CD4-positive, CD25-positive, alpha-beta regulatory T cell (primary cell): ENCODE data around the gene PRTG. TPM values are rescaled to one million over a fixed set of nuclear protein-coding genes. Genes with fewer than 3 reads are reported as not detected.

Experiments used
- ATAC-seq, 2 donors: fragments of 150-1000 bp; cut with Tn5 transposase; one replicate each; pipeline ENCODE4 v1.10.0; 2021; ENCODE audit warnings: low read depth in 2 of 2, moderate number of reproducible peaks in 2 of 2, moderate library complexity in 1 of 2
- DNase-seq, 3 donors: peaks; one replicate each; pipeline versions ENCODE4 v3.0.0 to v3.0.0-alpha.2; 2012 to 2022; ENCODE audit warnings: mixed read lengths in 1 of 3
- H3K27ac ChIP-seq: one replicate; pipeline ENCODE4 v1.7.0; 2013; ENCODE audit warnings: mild to moderate bottlenecking, low read length; ENCODE audit not compliant: insufficient read depth, poor library complexity, severe bottlenecking
- H3K27me3 ChIP-seq: one replicate; pipeline ENCODE4 v1.7.0; 2013; ENCODE audit warnings: low read length; ENCODE audit not compliant: control insufficient read depth, insufficient read depth
- H3K36me3 ChIP-seq: one replicate; pipeline ENCODE4 v1.7.0; 2013; ENCODE audit warnings: mild to moderate bottlenecking, low read length, moderate library complexity; ENCODE audit not compliant: control insufficient read depth, insufficient read depth
- H3K4me1 ChIP-seq: 2 replicates; pipeline ENCODE4 v1.7.0; 2013; ENCODE audit warnings: mild to moderate bottlenecking, low read length; ENCODE audit not compliant: insufficient read depth, control insufficient read depth, poor library complexity, severe bottlenecking
- H3K4me3 ChIP-seq: one replicate; pipeline ENCODE4 v1.7.0; 2013; ENCODE audit warnings: low read depth, mild to moderate bottlenecking, low read length, moderate library complexity
- H3K9me3 ChIP-seq, 2 experiments: 1 replicate in 1 of 2; 2 replicates in 1 of 2; pipeline ENCODE4 v1.7.0; 2013; ENCODE audit warnings: low read length in 2 of 2, mild to moderate bottlenecking in 1 of 2, moderate library complexity in 1 of 2; ENCODE audit not compliant: control insufficient read depth in 2 of 2
- H3K27ac Mint-ChIP-seq, 3 donors: one replicate each; pipeline ENCODE4 v1.8.0; 2020 to 2022; ENCODE audit warnings: mild to moderate bottlenecking in 3 of 3, mixed read lengths in 3 of 3, moderate library complexity in 2 of 3
- H3K27me3 Mint-ChIP-seq: one replicate; pipeline ENCODE4 v1.8.0; 2022; ENCODE audit warnings: mild to moderate bottlenecking, mixed read lengths
- H3K36me3 Mint-ChIP-seq: one replicate; pipeline ENCODE4 v1.8.0; 2020; ENCODE audit warnings: mixed read lengths
- H3K4me1 Mint-ChIP-seq, 4 donors: one replicate each; pipeline ENCODE4 v1.8.0; 2020 to 2022; ENCODE audit warnings: mixed read lengths in 4 of 4, mild to moderate bottlenecking in 1 of 4
- H3K4me3 Mint-ChIP-seq, 4 donors: one replicate each; pipeline ENCODE4 v1.8.0; 2020 to 2022; ENCODE audit warnings: mild to moderate bottlenecking in 4 of 4, mixed read lengths in 4 of 4, moderate library complexity in 3 of 4
- H3K9me3 Mint-ChIP-seq, 7 donors: one replicate each; pipeline ENCODE4 v1.8.0; 2020 to 2022; ENCODE audit warnings: mixed read lengths in 7 of 7, mild to moderate bottlenecking in 3 of 7, moderate library complexity in 2 of 7
- polyA plus RNA-seq, 4 donors: library from polyadenylated mRNA; unstranded; fragments of 300-500 nt; fragmentation: Illumina TruSeq; gene quantifications; one replicate each; pipeline ENCODE4 v1.2.3, GENCODE V29; 2021
- total RNA-seq: library from RNA; stranded (reverse); gene quantifications from one replicate; pipeline ENCODE4 v1.2.3, GENCODE V29; 2022

Gene PRTG
- total and polyA plus RNA-seq, 5 donors from 2014 or later: not detected

- Mint-ChIP-seq H3K36me3 (peaks cover 3% of the 10 kb centered on the region), H3K27me3 (peaks cover 22% of the 10 kb centered on the region), H3K9me3 (peaks cover 0 to 4% (median 1%) of the 10 kb centered on the region in 7 donors), H3K4me1 (no peaks in the 10 kb centered on the region), H3K27ac (no peak overlapping the region), H3K4me3 (no peak overlapping the region)
- no peak overlapping the region for H3K4me3 ChIP-seq
- H3K36me3 ChIP-seq: no peaks in the 10 kb centered on the region
- H3K4me1 ChIP-seq: no peaks in the 10 kb centered on the region
- H3K9me3 ChIP-seq: peaks cover 0 to 2% of the 10 kb centered on the region in 2 experiments
- DNase-seq (no peak), ATAC-seq (no peak)
- H3K27ac ChIP-seq: no peak overlapping the region
- peaks cover 3% of the 10 kb centered on the region for H3K27me3 ChIP-seq
These were observed 168.9 kb downstream of the PRTG start for GRCh38 chr15:55574096-55574495.

GRCh38 chr15:55573224-55573623, 169.7 kb downstream of the PRTG start:
- H3K27me3 ChIP-seq: peaks cover 3% of the 10 kb centered on the region
- ATAC-seq: no peak
- H3K4me1 ChIP-seq: no peaks in the 10 kb centered on the region
- H3K9me3 ChIP-seq: peaks cover 0 to 2% of the 10 kb centered on the region in 2 experiments
- DNase-seq: no peak
- H3K36me3 ChIP-seq: no peaks in the 10 kb centered on the region
- no peak overlapping the region for H3K4me3 ChIP-seq
- no peak overlapping the region for H3K27ac Mint-ChIP-seq
- H3K9me3 Mint-ChIP-seq: peaks cover 0 to 4% (median 1%) of the 10 kb centered on the region in 7 donors
- no peak overlapping the region for H3K27ac ChIP-seq
- peaks cover 22% of the 10 kb centered on the region for H3K27me3 Mint-ChIP-seq
- peaks cover 3% of the 10 kb centered on the region for H3K36me3 Mint-ChIP-seq
- H3K4me3 Mint-ChIP-seq: no peak overlapping the region
- H3K4me1 Mint-ChIP-seq: no peaks in the 10 kb centered on the region

GRCh38 chr15:55564347-55565145, 178.4 kb downstream of the PRTG start:
- no peaks in the 10 kb centered on the region for H3K36me3 ChIP-seq
- no peaks in the 10 kb centered on the region for H3K27me3 Mint-ChIP-seq
- no peak overlapping the region for H3K27ac ChIP-seq
- peaks cover 0 to 4% (median 0%) of the 10 kb centered on the region in 4 donors for H3K4me1 Mint-ChIP-seq
- ATAC-seq (no peak), DNase-seq (no peak)
- no peaks in the 10 kb centered on the region for H3K4me1 ChIP-seq
- H3K27ac Mint-ChIP-seq: peak overlapping the region in 1 of 3 donors; percentile 6
- no peak overlapping the region for H3K4me3 ChIP-seq
- no peaks in the 10 kb centered on the region for H3K36me3 Mint-ChIP-seq
- H3K9me3 ChIP-seq: no peaks in the 10 kb centered on the region
- H3K9me3 Mint-ChIP-seq: peaks cover 0 to 8% (median 2%) of the 10 kb centered on the region in 7 donors
- H3K27me3 ChIP-seq: no peaks in the 10 kb centered on the region
- H3K4me3 Mint-ChIP-seq: no peak overlapping the region

- Mint-ChIP-seq H3K27me3 (no peaks in the 10 kb centered on the region), H3K36me3 (no peaks in the 10 kb centered on the region), H3K9me3 (peaks cover 0 to 8% (median 1%) of the 10 kb centered on the region in 7 donors), H3K27ac (no peak overlapping the region), H3K4me3 (no peak overlapping the region), H3K4me1 (peaks cover 0 to 4% (median 0%) of the 10 kb centered on the region in 4 donors)
- Histone ChIP-seq H3K4me3 (no peak overlapping the region), H3K27ac (no peak overlapping the region), H3K4me1 (no peaks in the 10 kb centered on the region), H3K9me3 (no peaks in the 10 kb centered on the region), H3K27me3 (no peaks in the 10 kb centered on the region), H3K36me3 (no peaks in the 10 kb centered on the region)
- ATAC-seq (no peak), DNase-seq (no peak)
These were observed 180.4 kb downstream of the PRTG start for GRCh38 chr15:55562601-55563000.

Other genes starting within 250 kb of the PRTG start
- 1.2 TPM for gene DNAAF4, start 234.9 kb downstream of the PRTG start, total RNA-seq
- 1 to 10 TPM in 3 of 4 donors, under 1 TPM in 1; 0.80 to 1.6 (median 1.1) TPM for gene DNAAF4, start 234.9 kb downstream of the PRTG start, polyA plus RNA-seq
- not detected for gene PYGO1, start 154.8 kb downstream of the PRTG start, total RNA-seq
- gene PYGO1, start 154.8 kb downstream of the PRTG start, polyA plus RNA-seq: not detected